Measurements from ENCODE around the gene C17orf67.

The C17orf67 gene

DNA sequence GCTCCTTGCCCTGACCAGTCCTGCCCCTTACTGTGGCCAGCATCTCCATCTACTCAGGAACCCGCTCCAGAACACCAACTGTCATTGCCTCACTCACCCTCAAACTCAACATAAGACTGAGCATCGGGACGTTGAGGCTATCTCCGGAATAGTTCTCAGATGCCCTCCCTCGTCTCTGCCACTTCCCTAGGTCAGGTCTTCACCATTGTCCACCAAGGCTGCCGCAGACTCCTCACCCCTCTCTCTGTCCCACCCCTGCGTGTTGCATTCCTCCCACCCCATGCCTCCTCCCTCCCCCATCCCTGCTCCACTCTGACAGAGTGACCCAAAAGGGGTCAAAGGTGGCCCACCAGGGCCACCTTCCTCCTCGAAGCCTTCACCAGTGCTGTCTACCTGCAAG lies 37.2 kb downstream of the C17orf67 start:
- no peak overlapping the region for H3K4me3 ChIP-seq (ENCODE audit: low read depth, low read length)
- no peak for DNase-seq (ENCODE audit: low read depth)
- TF ChIP-seq, protein P1, sequence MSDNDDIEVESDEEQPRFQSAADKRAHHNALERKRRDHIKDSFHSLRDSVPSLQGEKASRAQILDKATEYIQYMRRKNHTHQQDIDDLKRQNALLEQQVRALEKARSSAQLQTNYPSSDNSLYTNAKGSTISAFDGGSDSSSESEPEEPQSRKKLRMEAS (IDR thresholded peaks at IDR 0.05; ENCODE audit: low read depth, low read length), result no peak
- TF ChIP-seq MYC (IDR thresholded peaks at IDR 0.05; ENCODE audit: low read depth, low read length), result no peak
- TF ChIP-seq POLR2A (IDR thresholded peaks at IDR 0.05; ENCODE audit: extremely low read depth, insufficient read length), result no peak
- TF ChIP-seq, protein P2, sequence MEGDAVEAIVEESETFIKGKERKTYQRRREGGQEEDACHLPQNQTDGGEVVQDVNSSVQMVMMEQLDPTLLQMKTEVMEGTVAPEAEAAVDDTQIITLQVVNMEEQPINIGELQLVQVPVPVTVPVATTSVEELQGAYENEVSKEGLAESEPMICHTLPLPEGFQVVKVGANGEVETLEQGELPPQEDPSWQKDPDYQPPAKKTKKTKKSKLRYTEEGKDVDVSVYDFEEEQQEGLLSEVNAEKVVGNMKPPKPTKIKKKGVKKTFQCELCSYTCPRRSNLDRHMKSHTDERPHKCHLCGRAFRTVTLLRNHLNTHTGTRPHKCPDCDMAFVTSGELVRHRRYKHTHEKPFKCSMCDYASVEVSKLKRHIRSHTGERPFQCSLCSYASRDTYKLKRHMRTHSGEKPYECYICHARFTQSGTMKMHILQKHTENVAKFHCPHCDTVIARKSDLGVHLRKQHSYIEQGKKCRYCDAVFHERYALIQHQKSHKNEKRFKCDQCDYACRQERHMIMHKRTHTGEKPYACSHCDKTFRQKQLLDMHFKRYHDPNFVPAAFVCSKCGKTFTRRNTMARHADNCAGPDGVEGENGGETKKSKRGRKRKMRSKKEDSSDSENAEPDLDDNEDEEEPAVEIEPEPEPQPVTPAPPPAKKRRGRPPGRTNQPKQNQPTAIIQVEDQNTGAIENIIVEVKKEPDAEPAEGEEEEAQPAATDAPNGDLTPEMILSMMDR (IDR thresholded peaks at IDR 0.05; ENCODE audit: low read depth, low read length), result no peak

DNA sequence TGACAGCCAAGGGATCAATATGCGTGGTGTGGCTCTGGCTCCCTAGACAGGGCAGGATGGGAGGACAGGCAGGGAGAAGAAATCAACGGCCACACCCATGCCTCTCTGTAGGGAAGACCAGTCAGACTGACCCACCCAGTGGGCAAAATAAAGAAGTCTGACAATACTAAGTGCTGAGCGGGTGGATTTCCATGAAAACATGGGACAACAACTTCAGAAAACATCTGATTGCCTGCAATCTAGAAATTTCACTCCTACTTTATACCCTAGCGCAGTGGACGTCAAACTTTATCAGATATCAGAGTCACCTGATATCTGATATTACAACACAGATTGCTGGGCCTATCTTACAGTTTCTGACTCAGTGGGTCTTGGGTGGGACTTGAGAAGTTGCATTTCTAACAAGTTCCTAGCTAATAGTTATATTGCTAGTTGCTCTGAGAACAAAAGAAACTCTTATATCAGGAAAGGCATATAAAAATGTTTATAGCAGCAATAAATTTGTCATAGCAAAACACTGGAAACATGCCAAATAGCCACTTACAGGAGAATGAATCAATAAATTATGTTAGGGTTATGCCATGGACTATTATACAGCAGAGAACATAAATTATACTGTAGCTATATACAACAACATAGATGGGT lies 38.4 kb downstream of the C17orf67 start:
- no peak for DNase-seq (ENCODE audit: low read depth)
- no peak overlapping the region for H3K4me3 ChIP-seq (ENCODE audit: low read depth, low read length)
- TF ChIP-seq, protein P1 (IDR thresholded peaks at IDR 0.05; ENCODE audit: low read depth, low read length), result no peak
- TF ChIP-seq MYC (IDR thresholded peaks at IDR 0.05; ENCODE audit: low read depth, low read length), result no peak
- TF ChIP-seq POLR2A (IDR thresholded peaks at IDR 0.05; ENCODE audit: extremely low read depth, insufficient read length), result no peak
- TF ChIP-seq, protein P2 (IDR thresholded peaks at IDR 0.05; ENCODE audit: low read depth, low read length), result no peak

DNA sequence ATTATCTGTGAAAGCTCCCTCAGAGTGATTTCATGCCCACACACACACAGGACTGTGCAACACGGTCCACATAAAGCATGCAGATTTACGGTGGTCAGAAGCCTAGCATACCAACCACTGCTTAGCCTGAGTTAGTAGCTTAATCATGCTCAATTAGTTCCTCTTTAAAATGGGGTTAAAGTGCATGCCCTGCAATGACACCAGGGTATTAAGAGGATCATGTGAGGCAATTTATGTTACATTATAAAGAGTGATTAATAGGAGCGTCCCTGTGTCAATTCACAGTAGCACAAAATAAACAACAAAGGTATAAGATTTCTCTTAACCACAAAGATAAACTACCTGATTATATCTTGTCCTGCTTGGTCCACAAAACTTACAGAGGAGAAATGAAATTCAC lies 39.8 kb downstream of the C17orf67 start:
- H3K4me3 ChIP-seq (ENCODE audit: low read depth, low read length), result no peak overlapping the region
- peak; percentile 56 for DNase-seq (ENCODE audit: low read depth)
- no peak for TF ChIP-seq POLR2A (IDR thresholded peaks at IDR 0.05; ENCODE audit: extremely low read depth, insufficient read length)
- TF ChIP-seq, protein P2 (IDR thresholded peaks at IDR 0.05; ENCODE audit: low read depth, low read length), result no peak
- TF ChIP-seq, protein P1 (IDR thresholded peaks at IDR 0.05; ENCODE audit: low read depth, low read length), result no peak
- no peak for TF ChIP-seq MYC (IDR thresholded peaks at IDR 0.05; ENCODE audit: low read depth, low read length)

DNA sequence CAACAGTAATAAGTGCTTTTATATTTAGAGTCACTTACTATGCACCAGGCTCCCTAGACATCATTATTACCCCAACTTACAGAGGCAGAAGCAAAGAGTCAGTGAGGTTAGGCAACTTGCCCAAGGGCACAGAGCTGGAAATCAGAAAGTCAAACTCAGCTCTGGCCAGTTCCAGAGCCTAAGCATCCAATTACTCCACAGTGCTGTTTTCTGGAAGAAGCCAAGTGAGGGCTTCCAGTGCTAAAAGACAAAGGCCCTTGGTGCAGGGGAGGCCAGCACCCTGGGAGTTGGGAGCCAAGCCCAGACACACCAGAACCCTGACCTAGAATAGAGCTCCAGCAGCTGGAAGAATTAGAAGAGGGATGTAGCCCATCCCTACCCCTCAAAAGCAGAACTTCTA lies 40.2 kb downstream of the C17orf67 start:
- TF ChIP-seq, protein P2 (IDR thresholded peaks at IDR 0.05; ENCODE audit: low read depth, low read length), result no peak
- TF ChIP-seq, protein P1 (IDR thresholded peaks at IDR 0.05; ENCODE audit: low read depth, low read length), result no peak
- TF ChIP-seq MYC (IDR thresholded peaks at IDR 0.05; ENCODE audit: low read depth, low read length), result no peak
- TF ChIP-seq POLR2A (IDR thresholded peaks at IDR 0.05; ENCODE audit: extremely low read depth, insufficient read length), result no peak

DNA sequence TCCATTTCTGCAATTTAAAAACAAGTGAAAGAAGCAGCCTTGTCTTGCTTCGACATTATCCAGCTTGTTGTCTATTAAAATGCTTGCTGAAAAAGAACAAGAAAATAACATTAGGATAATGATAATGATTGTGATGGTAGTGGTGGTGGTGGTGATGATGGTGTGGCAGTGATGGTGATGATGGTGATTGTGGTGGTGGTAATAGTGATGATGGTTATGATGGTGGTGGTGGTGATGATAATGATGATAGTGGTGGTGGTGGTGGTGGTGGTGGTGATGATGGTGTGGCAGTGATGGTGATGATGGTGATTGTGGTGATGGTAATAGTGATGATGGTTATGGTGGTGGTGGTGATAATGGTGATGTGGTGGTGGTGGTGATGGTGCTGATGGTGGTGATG lies 41.5 kb downstream of the C17orf67 start:
- no peak overlapping the region for H3K4me3 ChIP-seq (ENCODE audit: low read depth, low read length)
- no peak for TF ChIP-seq MYC (IDR thresholded peaks at IDR 0.05; ENCODE audit: low read depth, low read length)
- no peak for DNase-seq (ENCODE audit: low read depth)

More for the DNA sequence above, 40.2 kb downstream of the C17orf67 start:
- no peak overlapping the region for H3K4me3 ChIP-seq (ENCODE audit: low read depth, low read length)
- DNase-seq (ENCODE audit: low read depth), result no peak

DNA sequence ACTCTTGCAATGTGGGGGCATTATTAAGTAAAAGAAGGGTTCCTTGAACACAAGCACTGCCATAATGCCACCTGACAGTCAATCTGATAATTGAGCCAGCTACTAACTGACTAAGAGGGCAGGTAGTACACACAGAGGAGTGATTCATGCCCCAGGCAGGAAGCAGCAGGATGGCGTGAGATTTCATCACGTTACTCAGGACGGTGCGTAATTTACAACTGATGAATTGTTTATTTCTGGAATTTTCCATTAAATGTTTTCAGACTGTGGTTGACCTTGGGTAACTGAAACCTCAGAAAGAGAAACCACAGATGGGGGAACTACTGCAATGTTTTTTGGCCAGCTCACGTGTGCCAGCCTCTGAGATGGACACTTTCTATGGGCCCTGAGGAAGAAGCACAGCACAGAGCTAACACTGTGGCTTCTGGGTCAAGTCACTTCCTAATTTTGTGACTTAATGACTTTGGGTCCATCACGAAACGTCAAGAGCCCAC lies 46.7 kb downstream of the C17orf67 start:
- no peak overlapping the region for H3K4me3 ChIP-seq (ENCODE audit: low read depth, low read length)
- TF ChIP-seq, protein P2 (IDR thresholded peaks at IDR 0.05; ENCODE audit: low read depth, low read length), result no peak
- TF ChIP-seq, protein P1 (IDR thresholded peaks at IDR 0.05; ENCODE audit: low read depth, low read length), result peak; percentile 56
- TF ChIP-seq POLR2A (IDR thresholded peaks at IDR 0.05; ENCODE audit: extremely low read depth, insufficient read length), result no peak
- TF ChIP-seq MYC (IDR thresholded peaks at IDR 0.05; ENCODE audit: low read depth, low read length), result peak; percentile 46; the same call in 1 of the 2 replicates
- peak; percentile 94 for DNase-seq (ENCODE audit: low read depth)

Data from NB4 (cell line).